GM21390 (cell line): ENCODE results near the gene ADCY6.
A peak's percentile ranks its signal among the peaks of the same experiment; 100 is the strongest.

Experiments
- ATAC-seq: cut with Tn5 transposase; IDR thresholded peaks from one replicate; pipeline ENCODE4 v1.9.1; 2021; ENCODE audit not compliant: unreplicated experiment

Gene ADCY6

GRCh38 chr12:48816143-48816854, 27.4 kb upstream of the ADCY6 start:
- ATAC-seq: no peak

GRCh38 chr12:48815126-48816110, 26.5 kb upstream of the ADCY6 start:
- peak; percentile 41 for ATAC-seq

GRCh38 chr12:48814262-48815125, 25.6 kb upstream of the ADCY6 start:
- ATAC-seq: peak; percentile 87

GRCh38 chr12:48813465-48814261, 24.8 kb upstream of the ADCY6 start:
- no peak for ATAC-seq

- ATAC-seq: no peak
Measured at GRCh38 chr12:48812389-48812788, 23.5 kb upstream of the ADCY6 start.

- no peak for ATAC-seq
Measured at GRCh38 chr12:48811437-48812090, 22.7 kb upstream of the ADCY6 start.

GRCh38 chr12:48810903-48811431, 22.1 kb upstream of the ADCY6 start:
- ATAC-seq: no peak

GRCh38 chr12:48807981-48808380, 19.1 kb upstream of the ADCY6 start:
- no peak for ATAC-seq

GRCh38 chr12:48803675-48804074, 14.8 kb upstream of the ADCY6 start:
- ATAC-seq: no peak

GRCh38 chr12:48800971-48801370, 12.1 kb upstream of the ADCY6 start:
- ATAC-seq: no peak

GRCh38 chr12:48800457-48800856, 11.6 kb upstream of the ADCY6 start:
- no peak for ATAC-seq

- no peak for ATAC-seq
Measured at GRCh38 chr12:48796976-48797375, 8.1 kb upstream of the ADCY6 start.

- ATAC-seq: no peak
Measured at GRCh38 chr12:48795550-48796455, 6.9 kb upstream of the ADCY6 start.

GRCh38 chr12:48794870-48795269, 6.0 kb upstream of the ADCY6 start:
- no peak for ATAC-seq

- ATAC-seq: no peak
Measured at GRCh38 chr12:48793696-48794095, 4.8 kb upstream of the ADCY6 start.

- ATAC-seq: no peak
Measured at GRCh38 chr12:48789858-48790326, 1.0 kb upstream of the ADCY6 start.

GRCh38 chr12:48788524-48788853, 400 bp downstream of the ADCY6 start:
- ATAC-seq: no peak

GRCh38 chr12:48787791-48788523, 932 bp downstream of the ADCY6 start:
- ATAC-seq: no peak
